ENCODE measurements around the gene SPECC1L.
A peak's percentile ranks its signal among the peaks of the same experiment; 100 is the strongest.

Gene SPECC1L

GRCh38 chr22:24435323-24435645 lies 164.7 kb downstream of the SPECC1L start:
- no peak for DNase-seq (ENCODE audit: low read depth in 1 of 2, low spot score in 1 of 2)
- Histone ChIP-seq H3K27ac (replicated peaks) (peak overlapping the region; percentile 80), H3K27me3 (ENCODE audit: insufficient read depth, poor library complexity, severe bottlenecking) (no peaks in the 10 kb centered on the region), H3K4me3 (replicated peaks; ENCODE audit: insufficient read depth, low read length) (no peak overlapping the region)
- no peak for TF ChIP-seq GABPA (IDR thresholded peaks at IDR 0.05; ENCODE audit: low read depth)
- no peak for TF ChIP-seq POLR2AphosphoS5 (IDR thresholded peaks at IDR 0.05; ENCODE audit: low read depth)
- no peak for TF ChIP-seq SPI1 (IDR thresholded peaks at IDR 0.05; ENCODE audit: borderline replicate concordance, low read depth)
- TF ChIP-seq REST (IDR thresholded peaks at IDR 0.05; ENCODE audit: insufficient replicate concordance, low read depth) = no peak
- no peak for TF ChIP-seq CTCF (IDR thresholded peaks at IDR 0.05; ENCODE audit: insufficient read depth, low read length)

- Histone ChIP-seq H3K27ac (replicated peaks) (peak overlapping the region; percentile 80), H3K4me3 (replicated peaks; ENCODE audit: insufficient read depth, low read length) (no peak overlapping the region)
- no peak for DNase-seq (ENCODE audit: low read depth in 1 of 2, low spot score in 1 of 2)
Observed at GRCh38 chr22:24435861-24436371, 165.3 kb downstream of the SPECC1L start.

GRCh38 chr22:24436553-24436952 lies 165.9 kb downstream of the SPECC1L start:
- Histone ChIP-seq H3K27ac (replicated peaks) (peak overlapping the region; percentile 80; the same call in 1 of the 2 replicates), H3K4me3 (replicated peaks; ENCODE audit: insufficient read depth, low read length) (no peak overlapping the region), H3K27me3 (ENCODE audit: insufficient read depth, poor library complexity, severe bottlenecking) (no peaks in the 10 kb centered on the region)
- DNase-seq (ENCODE audit: low read depth in 1 of 2, low spot score in 1 of 2) = no peak
- TF ChIP-seq POLR2AphosphoS5 (IDR thresholded peaks at IDR 0.05; ENCODE audit: low read depth) (no peak), CTCF (IDR thresholded peaks at IDR 0.05; ENCODE audit: insufficient read depth, low read length) (no peak), REST (IDR thresholded peaks at IDR 0.05; ENCODE audit: insufficient replicate concordance, low read depth) (no peak), SPI1 (IDR thresholded peaks at IDR 0.05; ENCODE audit: borderline replicate concordance, low read depth) (no peak), GABPA (IDR thresholded peaks at IDR 0.05; ENCODE audit: low read depth) (no peak)

More at GRCh38 chr22:24435861-24436371, 165.3 kb downstream of the SPECC1L start:
- TF ChIP-seq GABPA (IDR thresholded peaks at IDR 0.05; ENCODE audit: low read depth) (no peak), REST (IDR thresholded peaks at IDR 0.05; ENCODE audit: insufficient replicate concordance, low read depth) (no peak), POLR2AphosphoS5 (IDR thresholded peaks at IDR 0.05; ENCODE audit: low read depth) (no peak), CTCF (IDR thresholded peaks at IDR 0.05; ENCODE audit: insufficient read depth, low read length) (no peak), SPI1 (IDR thresholded peaks at IDR 0.05; ENCODE audit: borderline replicate concordance, low read depth) (no peak)
- H3K27me3 ChIP-seq (ENCODE audit: insufficient read depth, poor library complexity, severe bottlenecking) = no peaks in the 10 kb centered on the region
